Bronchial epithelial cell (primary cell): ENCODE results near the gene DCAF5. TPM values are rescaled to one million over a fixed set of nuclear protein-coding genes. Genes with fewer than 3 reads are reported as not detected.

Source experiments
- DNase-seq: peaks from one replicate; pipeline ENCODE4 v3.0.0-alpha.2; 2010; ENCODE audit warnings: low read depth
- FAIRE-seq: peaks from 2 replicates; lab custom pipeline; 2011; peaks lifted over from hg19 to GRCh38; lab: Jason Lieb, UNC
- H3K27me3 ChIP-seq: 2 replicates; pipeline ENCODE4 v1.5.1; 2011; ENCODE audit warnings: low read length; ENCODE audit not compliant: control insufficient read depth, insufficient read depth
- H3K36me3 ChIP-seq: 2 replicates; pipeline ENCODE4 v1.5.1; 2011; ENCODE audit warnings: low read length; ENCODE audit not compliant: control insufficient read depth, insufficient read depth
- H3K4me3 ChIP-seq: 2 replicates; pipeline ENCODE4 v1.5.1; 2011; ENCODE audit warnings: mild to moderate bottlenecking, low read depth, low read length, control low read depth
- total RNA-seq: library from RNA; depleted of rRNA; stranded (reverse); fragments of >200 nt; gene quantifications from 2 replicates; pipeline ENCODE4 v1.2.1, GENCODE V29; 2014
- TF ChIP-seq, protein P1 (sequence below): IDR thresholded peaks from 2 replicates; pipeline ENCODE4 v1.5.1; 2011; ENCODE audit warnings: mild to moderate bottlenecking, moderate library complexity, low read length, control low read depth, inconsistent platforms; ENCODE audit not compliant: insufficient read depth, severe bottlenecking

Gene DCAF5
- total RNA-seq, 1 donor from 2014 or later, result 11.1 TPM

GRCh38 chr14:69059658-69060623, 93.0 kb downstream of the DCAF5 start:
- TF ChIP-seq, protein P1, sequence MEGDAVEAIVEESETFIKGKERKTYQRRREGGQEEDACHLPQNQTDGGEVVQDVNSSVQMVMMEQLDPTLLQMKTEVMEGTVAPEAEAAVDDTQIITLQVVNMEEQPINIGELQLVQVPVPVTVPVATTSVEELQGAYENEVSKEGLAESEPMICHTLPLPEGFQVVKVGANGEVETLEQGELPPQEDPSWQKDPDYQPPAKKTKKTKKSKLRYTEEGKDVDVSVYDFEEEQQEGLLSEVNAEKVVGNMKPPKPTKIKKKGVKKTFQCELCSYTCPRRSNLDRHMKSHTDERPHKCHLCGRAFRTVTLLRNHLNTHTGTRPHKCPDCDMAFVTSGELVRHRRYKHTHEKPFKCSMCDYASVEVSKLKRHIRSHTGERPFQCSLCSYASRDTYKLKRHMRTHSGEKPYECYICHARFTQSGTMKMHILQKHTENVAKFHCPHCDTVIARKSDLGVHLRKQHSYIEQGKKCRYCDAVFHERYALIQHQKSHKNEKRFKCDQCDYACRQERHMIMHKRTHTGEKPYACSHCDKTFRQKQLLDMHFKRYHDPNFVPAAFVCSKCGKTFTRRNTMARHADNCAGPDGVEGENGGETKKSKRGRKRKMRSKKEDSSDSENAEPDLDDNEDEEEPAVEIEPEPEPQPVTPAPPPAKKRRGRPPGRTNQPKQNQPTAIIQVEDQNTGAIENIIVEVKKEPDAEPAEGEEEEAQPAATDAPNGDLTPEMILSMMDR, result no peak
- no peaks in the 10 kb centered on the region for H3K27me3 ChIP-seq
- H3K36me3 ChIP-seq, result peaks cover 16% of the 10 kb centered on the region
- DNase-seq, result peak; percentile 71
- FAIRE-seq, result no peak
- no peak overlapping the region for H3K4me3 ChIP-seq

GRCh38 chr14:69055999-69056788, 96.7 kb downstream of the DCAF5 start:
- TF ChIP-seq, protein P1, result peak; percentile 31
- DNase-seq (no peak), FAIRE-seq (peak; percentile 83)
- Histone ChIP-seq H3K4me3 (no peak overlapping the region), H3K36me3 (peaks cover 23% of the 10 kb centered on the region), H3K27me3 (no peaks in the 10 kb centered on the region)

- no peak for DNase-seq
- no peak for FAIRE-seq
- Histone ChIP-seq H3K4me3 (no peak overlapping the region), H3K27me3 (no peaks in the 10 kb centered on the region), H3K36me3 (peaks cover 22% of the 10 kb centered on the region)
- TF ChIP-seq, protein P1, result no peak
These were observed 97.8 kb downstream of the DCAF5 start for GRCh38 chr14:69055125-69055524.

DNA sequence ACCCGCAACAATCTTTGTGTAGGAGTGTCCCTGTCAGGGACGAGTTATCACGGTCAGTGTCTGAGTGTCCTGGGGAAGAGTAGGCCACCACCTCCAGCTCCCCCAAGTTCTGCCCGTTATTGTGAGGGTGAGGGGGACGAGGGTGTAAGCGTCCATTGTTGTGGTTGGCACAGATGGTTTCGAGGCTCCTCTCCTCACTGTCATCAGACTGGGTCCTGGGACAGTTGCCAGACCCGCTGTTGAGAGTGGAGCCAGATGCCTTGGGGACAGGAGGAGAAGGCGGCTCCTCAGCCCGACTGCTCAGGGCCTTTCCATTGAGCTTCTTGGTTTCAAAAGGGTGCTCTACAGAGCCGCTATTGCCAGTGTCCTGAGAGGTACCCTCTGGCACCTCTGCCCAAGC, 98.9 kb downstream of the DCAF5 start:
- H3K27me3 ChIP-seq, result no peaks in the 10 kb centered on the region
- H3K36me3 ChIP-seq, result peaks cover 16% of the 10 kb centered on the region
- FAIRE-seq (no peak), DNase-seq (no peak)
- TF ChIP-seq, protein P1, result no peak
- no peak overlapping the region for H3K4me3 ChIP-seq

- no peak overlapping the region for H3K4me3 ChIP-seq
- FAIRE-seq (no peak), DNase-seq (no peak)
- no peaks in the 10 kb centered on the region for H3K27me3 ChIP-seq
- TF ChIP-seq, protein P1, result no peak
- peaks cover 15% of the 10 kb centered on the region for H3K36me3 ChIP-seq
These were observed 100.7 kb downstream of the DCAF5 start for GRCh38 chr14:69052181-69052601.
